Coronary artery (tissue), 2 donors: Measurements from ENCODE around the gene CALR3.
"Not testable (repeated sequence)": the region's sequence is repeated elsewhere in the genome, so short reads cannot be mapped to it uniquely, and the experiment has no call there.

Experiments
- DNase-seq: peaks from one replicate; pipeline ENCODE4 v3.0.0-alpha.2; 2017; ENCODE audit warnings: low spot score
- H3K27ac ChIP-seq, 2 donors: fragments of 200-600 bp; sonication (generic); one replicate each; pipeline ENCODE4 v1.5.1; 2016 to 2019
- H3K4me3 ChIP-seq: fragments of 200-600 bp; sonication (generic); 2 replicates; pipeline ENCODE4 v1.5.1; 2016; ENCODE audit warnings: mild to moderate bottlenecking, moderate library complexity
- TF ChIP-seq, protein P1 (sequence below): fragments of 200-600 bp; sonication (generic); IDR thresholded peaks from one replicate; pipeline ENCODE4 v1.5.1; 2019; ENCODE audit warnings: antibody characterized with exemption

The CALR3 gene

DNA sequence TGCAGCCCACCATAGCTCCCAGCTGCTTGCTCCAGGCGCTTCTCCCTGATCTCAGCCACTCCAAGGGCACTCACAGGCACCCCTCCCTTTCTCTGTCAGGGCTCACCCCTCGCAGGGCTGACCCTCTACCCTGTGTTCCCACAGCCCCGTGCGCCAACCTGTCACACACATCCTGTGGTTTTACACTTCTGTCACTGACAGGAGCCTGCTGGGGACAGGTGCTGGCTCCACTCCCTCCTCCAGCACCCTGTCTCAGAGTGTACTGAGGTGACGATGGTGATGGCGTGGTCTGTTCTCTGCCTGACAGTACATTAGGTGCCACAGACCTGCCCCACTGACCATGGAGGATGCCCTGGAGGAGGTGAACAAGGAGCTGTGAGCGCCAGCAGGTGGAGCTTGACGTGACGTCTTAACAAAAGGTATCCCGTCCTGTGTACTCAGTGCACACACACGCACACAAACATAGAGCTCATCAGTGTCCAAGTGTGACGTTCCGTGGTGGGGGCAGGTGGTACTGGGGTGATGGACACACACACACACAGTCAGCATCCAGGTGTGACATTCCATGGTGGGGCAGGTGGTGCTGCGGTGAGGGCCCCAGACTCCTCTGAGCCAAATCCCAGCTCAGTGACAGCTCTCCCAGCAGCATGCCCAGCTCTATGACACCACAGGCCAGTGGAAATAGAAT lies 21.1 kb upstream of the CALR3 start:
- no peak for DNase-seq
- TF ChIP-seq, protein P1, sequence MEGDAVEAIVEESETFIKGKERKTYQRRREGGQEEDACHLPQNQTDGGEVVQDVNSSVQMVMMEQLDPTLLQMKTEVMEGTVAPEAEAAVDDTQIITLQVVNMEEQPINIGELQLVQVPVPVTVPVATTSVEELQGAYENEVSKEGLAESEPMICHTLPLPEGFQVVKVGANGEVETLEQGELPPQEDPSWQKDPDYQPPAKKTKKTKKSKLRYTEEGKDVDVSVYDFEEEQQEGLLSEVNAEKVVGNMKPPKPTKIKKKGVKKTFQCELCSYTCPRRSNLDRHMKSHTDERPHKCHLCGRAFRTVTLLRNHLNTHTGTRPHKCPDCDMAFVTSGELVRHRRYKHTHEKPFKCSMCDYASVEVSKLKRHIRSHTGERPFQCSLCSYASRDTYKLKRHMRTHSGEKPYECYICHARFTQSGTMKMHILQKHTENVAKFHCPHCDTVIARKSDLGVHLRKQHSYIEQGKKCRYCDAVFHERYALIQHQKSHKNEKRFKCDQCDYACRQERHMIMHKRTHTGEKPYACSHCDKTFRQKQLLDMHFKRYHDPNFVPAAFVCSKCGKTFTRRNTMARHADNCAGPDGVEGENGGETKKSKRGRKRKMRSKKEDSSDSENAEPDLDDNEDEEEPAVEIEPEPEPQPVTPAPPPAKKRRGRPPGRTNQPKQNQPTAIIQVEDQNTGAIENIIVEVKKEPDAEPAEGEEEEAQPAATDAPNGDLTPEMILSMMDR = no peak
- H3K4me3 ChIP-seq = no peak overlapping the region
- no peak overlapping the region for H3K27ac ChIP-seq

DNA sequence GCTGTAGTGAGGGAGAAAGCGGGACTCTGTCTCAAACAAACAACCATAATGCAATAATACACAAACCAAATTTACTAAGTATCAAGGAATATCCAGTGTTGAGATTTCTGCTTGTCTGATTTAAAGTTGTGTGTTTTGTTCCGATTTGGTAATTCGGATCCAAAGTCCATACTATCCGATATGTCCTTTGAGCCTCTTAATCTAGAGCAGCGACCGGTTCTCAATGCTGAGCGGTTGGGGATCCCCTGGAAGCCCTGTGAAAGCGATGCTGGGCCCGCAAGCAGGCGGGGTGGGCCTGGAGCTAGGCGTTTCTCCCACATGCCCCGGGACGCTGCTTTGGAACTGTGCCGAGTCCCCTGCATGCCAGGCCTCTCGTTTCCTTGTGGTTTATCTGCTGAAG lies 20.4 kb upstream of the CALR3 start:
- no peak for DNase-seq
- Histone ChIP-seq H3K4me3 (no peak overlapping the region), H3K27ac (no peak overlapping the region)
- TF ChIP-seq, protein P1 = no peak

DNA sequence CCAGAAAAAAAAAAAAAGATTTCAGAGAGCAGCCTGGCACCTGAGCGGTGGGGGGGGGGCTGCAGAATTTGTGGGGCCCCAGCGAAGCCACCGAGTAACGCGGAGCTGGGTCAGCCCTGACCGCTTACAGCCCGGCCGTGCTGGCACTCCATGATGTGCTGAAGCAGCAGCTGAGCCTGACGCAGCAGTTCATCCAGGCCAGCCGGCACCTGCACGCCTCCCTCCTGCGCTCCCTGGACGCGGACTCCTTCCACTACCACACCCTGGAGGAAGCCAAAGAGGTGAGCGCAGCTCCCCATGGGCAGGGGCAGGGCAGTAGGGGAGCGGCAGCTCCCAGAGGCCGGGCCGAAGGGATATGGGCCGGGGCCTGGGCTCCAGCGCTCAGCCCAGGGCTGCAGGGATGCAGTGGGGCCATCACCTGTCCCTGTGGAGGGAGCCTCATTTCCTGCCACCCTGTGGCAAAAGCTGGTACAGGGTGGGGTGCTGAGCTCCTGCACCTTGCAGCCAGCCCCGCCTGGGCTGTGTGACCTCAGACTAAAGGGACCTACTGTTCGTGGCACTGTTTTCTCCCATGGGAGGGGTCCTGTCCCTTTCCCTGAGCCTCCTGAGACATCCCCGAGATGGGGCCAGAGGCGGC lies 18.5 kb upstream of the CALR3 start:
- TF ChIP-seq, protein P1 = no peak
- DNase-seq = no peak
- H3K4me3 ChIP-seq = no peak overlapping the region
- no peak overlapping the region for H3K27ac ChIP-seq

DNA sequence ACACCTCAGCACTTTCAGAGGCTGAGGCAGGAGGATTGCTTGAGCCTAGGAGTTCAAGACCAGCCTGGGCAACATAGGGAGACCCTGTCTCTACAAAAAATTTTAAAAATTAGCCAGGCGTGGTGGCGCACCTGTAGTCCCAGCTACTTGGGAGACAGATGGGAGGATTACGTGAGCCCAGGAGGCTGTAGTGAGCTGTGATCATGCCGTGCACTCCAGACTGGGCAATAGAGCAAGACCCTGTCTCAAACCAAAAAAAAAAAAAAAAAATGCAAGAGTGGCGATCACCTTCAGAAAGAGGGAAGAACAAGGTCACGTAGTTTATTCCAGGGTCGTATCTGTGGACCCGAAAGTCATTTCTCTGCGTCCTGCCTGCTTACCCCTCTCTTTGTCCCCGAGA lies 16.6 kb upstream of the CALR3 start:
- H3K27ac ChIP-seq, H3K4me3 ChIP-seq, DNase-seq: not testable (repeated sequence)

DNA sequence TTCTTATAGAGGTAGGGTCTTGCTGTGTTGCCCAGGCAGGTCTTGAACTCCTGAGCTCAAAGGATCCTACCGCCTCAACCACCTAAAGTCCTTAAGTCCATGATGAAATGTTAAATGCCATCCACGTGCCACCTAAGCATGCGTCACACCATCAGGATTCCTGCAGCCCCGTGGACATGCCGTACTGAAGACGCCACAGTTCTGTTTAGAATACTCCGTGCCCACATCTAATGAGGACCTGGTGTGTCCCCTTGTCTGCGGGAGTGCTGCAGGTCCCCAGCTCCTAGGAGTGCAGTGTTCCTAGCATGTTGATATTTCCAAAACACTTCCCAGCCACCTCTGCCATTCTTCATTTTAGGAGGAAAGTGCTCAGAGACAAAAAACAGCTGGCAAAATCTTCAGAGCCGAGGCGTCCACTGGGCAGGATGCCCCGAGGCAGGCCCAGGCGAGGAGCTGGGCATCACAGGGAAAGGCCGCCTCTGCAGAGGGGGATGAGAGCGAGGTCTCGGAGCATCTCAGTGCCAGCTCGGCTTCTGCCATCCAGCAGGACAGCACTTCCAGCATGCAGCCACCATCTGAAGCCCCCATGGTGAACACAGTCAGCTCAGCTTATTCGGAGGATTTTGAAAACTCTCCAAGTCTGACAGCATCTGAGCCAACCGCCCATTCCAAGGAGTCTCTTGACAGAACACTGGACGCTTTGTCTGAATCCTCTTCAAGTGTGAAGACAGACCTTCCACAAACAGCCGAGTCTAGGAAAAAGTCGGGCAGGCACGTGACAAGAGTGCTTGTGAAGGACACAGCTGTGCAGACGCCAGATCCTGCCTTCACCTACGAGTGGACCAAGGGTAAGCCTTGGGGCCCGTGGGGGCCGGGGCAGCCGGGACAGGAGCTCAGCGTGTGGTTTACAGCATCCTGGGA lies 13.4 kb upstream of the CALR3 start:
- H3K27ac ChIP-seq = peak overlapping the region in 1 of 2 donors; percentile 45
- DNase-seq = no peak

DNA sequence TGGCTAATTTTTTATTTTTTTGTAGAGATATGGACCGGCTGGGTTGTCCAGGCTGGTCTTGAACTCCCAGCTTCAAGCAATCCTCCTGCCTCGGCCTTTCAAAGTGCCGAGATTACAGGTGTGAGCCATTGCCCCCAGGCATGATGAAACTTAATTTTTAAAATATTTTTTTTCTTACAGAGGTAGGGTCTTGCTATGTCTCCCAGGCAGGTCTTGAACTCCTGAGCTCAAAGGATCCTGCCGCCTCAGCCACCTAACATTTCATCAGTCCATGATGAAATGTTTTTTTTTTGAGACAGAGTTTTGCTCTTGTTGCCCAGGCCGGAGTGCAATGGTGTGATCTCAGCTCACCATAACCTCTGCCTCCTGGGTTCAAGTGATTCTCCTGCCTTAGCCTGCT lies 12.6 kb upstream of the CALR3 start:
- DNase-seq = no peak
- Histone ChIP-seq H3K4me3 (no peak overlapping the region), H3K27ac (no peak overlapping the region)
- TF ChIP-seq, protein P1 = no peak

More for the DNA sequence above, 13.4 kb upstream of the CALR3 start:
- H3K4me3 ChIP-seq = no peak overlapping the region
- TF ChIP-seq, protein P1 = no peak

DNA sequence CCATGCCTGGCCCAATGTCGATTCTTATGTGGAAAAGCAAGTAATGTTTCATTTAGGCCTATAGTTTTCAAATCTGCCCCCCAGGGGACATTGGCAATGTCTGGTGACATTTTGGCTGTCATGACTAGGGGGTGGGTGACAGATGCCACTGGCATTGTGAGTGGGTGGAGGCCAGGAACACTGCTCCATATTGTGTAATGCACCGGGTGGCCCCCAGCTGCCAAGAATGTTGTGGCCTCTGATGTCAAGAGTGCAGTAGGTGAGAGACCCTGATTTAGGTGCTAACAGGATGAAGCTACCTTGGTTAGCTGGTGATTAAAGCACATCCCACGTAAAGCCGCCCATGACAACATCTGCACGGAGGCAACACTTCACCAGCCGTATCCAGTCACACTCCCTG lies 11.0 kb upstream of the CALR3 start:
- Histone ChIP-seq H3K4me3 (no peak overlapping the region), H3K27ac (no peak overlapping the region)
- no peak for DNase-seq
- TF ChIP-seq, protein P1 = no peak

DNA sequence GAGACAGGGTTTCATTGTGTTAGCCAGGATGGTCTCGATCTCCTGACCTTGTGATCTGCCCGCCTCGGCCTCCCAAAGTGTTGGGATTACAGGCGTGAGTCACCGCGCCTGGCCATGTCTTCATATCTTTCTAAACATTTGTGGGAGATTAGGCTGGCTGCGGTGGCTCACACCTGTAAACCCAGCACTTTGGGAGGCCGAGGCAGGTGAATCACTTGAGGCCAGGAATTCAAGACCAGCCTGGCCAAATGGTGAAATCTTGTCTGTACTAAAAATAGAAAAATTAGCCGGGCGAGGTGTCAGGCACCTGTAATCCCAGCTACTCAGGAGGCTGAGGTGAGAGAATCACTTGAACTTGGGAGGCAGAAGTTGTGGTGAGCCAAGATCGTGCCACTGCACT lies 10.2 kb upstream of the CALR3 start:
- DNase-seq, H3K4me3 ChIP-seq, H3K27ac ChIP-seq: not testable (repeated sequence)
